HL-60/S4 (cell line): ENCODE data around the gene EVC2.

Experiments
- in situ Hi-C: fragments of 300-500 bp; cut with MboI; formaldehyde crosslinking; loops from 2 replicates; pipeline ENCODE4 v1.14.3; 2022; ENCODE audit warnings: low sequenced_read_pairs

EVC2 gene

DNA sequence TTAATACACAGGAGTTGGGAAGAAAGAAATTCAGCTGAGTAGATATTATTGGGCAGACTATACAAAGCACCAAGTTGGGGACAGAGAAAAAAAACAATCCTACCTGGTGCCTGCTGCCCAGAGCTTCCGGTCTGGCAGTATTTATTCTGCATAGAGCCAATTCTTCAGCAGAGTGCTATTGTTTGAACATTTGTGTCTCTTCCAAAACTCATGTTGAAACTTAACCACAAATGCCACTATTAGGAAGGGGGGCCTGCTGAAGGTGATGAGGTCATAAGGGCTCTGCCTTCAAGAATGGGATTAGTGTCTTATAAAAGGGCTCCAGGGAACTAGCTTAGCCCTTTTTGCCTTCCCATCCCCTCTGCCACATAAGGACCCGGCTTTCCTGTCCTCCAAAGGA lies 136.2 kb downstream of the EVC2 start:
- in situ Hi-C loops: no loop called here

DNA sequence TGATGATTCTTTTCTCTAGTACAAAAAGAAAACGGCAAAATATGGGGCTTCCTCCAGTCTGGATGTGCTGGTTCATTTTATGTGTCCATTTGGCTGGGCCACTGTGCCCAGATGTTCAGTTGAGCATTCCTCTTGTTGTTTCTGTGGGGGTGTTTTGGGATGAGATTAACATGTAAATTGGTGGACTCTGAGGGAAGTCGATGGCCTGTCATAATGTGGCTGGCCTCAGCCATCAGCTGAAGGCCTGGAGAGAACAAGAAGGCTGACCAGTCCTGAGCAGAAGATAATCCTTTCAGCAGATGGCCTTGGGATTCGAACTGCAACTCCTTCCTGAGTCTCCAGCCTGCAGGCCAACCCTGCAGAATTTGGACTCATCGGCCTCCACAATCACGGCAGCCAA lies 136.7 kb downstream of the EVC2 start:
- in situ Hi-C loops: no loop called here

DNA sequence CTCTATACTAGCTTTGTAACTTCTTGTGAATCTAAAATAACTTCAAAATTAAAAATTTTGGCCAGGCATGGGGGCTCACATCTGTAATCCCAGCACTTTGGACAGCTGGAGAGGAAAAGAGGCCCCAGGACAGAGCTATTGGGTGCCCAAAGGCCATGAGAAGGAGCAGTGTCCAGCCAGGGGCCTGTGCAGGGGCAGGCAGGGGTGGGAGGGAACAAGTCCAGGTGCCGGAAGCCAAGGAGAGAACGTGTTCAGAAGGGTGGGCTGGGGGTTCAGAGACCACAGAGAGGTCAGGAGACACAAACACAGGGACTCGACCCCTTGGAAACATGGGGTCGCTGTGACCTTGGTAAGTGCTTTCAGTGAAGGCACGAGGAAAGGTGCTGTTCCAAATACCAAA lies 138.9 kb downstream of the EVC2 start:
- in situ Hi-C loops: no loop called here

DNA sequence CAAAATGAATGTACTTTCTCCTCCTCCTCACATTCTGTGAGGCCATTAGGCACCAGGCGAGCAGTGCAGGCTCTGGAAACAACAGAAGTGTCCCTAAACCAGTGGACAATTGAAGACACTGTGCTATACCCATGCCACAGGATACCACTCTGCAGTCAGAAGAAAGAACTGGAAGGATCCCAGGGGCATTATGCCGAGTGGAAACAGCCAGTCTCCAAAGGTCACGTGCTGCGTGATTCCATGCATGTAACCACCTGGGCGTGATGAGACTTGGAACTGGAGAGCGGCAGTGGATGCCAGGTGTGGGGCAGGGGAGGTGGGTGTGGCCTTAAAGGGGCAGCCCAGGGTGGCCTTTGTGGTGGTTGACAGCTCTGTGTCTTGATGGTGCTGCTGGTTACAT lies 139.4 kb downstream of the EVC2 start:
- in situ Hi-C loops: no loop called here

DNA sequence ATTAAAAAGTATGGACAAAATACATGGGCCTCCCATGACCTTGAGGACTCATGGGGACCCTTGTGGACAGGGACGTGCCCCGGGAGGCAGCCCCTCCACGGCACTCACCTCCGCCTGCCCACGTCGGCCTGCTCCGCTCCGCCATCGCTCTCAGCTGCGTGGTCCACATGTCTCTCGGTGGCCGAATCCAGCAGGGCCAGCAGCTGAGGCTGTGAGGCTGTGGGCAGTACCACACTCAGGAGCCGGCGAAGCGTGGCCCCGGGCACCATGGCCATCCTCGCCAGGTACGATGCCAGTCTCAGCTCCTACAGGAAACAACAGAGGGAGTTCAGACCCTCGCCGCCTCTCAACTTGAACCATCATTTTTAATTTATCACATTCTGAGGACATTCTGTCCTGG lies 140.0 kb downstream of the EVC2 start:
- in situ Hi-C loops: no loop called here

DNA sequence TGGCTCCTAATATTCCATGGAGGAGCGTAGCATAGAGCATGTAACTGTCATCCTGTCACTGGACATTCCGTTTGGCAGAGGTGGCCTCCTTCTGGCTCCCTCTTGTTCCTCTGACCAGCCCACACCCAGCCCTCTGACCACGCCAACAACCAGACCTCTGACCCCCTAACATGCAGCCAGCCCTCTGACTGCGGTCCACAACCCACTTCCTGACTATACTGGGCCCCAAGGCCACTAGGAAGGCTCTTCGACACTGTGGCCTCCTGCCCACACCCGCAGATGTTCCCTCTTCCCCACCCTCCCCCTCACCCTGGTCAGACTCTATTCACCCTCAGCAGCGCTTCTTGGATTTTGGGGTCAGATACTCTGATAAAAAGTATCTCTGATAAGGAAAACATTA lies 141.4 kb downstream of the EVC2 start:
- in situ Hi-C loops: no loop called here

DNA sequence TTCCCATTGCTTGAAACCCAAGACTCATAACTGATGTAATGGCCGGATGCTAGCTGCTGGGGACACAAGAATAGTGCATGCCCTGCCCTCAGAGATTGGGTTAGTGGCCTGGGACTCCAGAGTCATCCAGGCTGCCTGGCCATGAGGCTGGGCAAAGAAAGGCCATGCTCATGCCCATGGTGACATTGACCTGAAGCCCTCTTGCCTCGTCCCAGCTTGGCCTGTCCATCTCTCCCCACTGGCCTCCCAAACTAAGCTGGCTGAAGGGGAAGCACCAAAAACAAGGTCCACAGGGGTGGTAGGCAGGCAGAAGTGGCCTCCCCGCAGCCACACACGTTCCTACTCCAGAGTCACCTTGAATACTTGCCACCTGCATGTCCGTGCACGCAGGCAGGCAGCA lies 141.8 kb downstream of the EVC2 start:
- in situ Hi-C loops: no loop called here

DNA sequence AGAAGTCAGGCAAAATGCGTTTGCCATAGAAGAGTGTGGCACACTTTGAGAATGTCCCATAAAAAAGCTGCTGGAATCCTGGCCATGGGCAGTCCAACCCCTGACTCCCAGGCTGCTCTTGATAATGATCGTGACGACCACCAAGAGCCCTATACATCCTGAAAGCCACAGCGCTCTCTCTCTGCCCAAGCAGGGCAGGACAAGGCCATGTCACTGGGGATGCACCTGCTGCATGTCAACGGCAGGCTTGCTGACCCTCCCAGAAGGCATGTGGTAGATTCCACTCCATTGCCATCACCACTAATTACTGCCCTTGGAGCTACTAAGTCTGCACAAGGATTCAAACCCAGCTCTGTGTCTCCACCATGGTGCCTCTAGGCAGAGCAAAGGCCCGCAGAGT lies 144.5 kb downstream of the EVC2 start:
- in situ Hi-C loops: no loop called here

DNA sequence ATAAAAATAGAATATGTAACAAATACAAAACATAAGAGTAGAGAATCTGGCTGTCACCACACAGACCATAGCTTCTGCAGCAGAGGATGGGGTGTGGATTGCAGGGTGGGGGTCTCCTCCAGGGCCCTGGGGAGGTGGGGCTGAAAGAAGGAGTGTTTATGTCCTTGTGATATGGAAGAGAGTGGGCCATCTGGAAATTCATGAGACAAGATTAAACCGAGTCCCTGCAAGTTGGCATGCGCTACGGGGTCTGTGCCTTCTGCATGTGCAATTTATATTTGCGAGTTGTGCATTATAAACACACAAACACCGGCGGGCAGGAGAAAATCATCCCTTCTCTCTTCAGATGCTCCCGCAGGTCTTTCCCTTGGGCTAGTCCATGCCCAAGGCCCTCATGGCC lies 145.9 kb downstream of the EVC2 start:
- in situ Hi-C loops: no loop called here

DNA sequence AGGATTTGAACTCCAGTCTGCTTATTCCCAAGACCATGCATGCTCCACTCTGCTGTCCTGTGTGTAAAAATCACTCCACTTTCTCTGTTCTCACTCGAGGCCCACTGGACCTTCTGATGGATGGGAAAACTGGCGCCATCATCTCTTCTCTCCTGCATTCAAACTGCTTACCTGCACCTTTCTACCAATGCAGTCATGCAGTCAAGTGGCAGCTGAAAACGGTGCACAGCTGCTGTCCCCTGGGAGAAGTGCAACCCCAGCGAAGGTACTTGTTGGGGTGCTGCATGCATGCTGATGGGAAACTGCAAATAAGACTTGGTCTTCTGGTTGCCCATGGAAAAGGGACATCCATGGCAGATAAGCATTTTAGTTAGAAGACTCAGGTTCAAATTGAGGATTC lies 147.1 kb downstream of the EVC2 start:
- in situ Hi-C loops: no loop called here

DNA sequence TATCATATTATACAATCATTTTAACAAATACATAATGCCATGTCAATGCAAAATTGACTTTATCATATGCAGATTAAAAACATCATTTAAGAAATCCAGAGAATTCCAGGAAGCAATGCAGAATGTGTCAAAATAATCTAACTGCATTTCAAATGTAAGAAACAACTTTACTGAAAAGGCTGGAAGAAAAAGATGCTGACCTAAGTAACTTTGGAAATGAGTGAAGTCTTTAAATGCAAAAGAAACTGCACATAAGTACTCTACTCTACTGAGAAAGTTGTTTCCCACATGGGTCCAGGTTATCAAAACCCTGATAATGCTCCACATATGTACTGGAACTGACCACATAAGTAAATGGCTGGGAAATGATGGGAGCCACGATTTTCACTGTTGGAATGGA lies 149.9 kb downstream of the EVC2 start:
- in situ Hi-C loops: no loop called here

DNA sequence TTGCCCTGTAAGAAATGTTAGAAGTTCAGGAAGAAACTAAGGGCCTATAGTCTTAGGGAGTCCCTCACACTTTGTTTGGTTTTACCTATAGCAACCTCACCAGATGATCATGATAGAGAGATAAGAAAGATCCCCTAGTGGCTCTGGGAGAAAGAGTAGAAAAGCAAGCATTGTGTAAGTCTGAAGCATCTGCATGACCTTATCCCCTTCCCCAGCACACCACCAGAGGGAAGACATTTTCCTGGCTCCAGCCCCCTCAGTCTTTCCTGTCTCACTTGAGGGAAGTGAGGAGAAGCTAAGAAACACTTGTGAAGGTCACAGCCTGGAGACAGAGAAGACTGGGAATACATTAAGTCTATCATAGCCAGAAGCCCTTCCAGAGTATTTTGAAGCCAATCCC lies 154.0 kb downstream of the EVC2 start:
- in situ Hi-C loops: no loop called here

DNA sequence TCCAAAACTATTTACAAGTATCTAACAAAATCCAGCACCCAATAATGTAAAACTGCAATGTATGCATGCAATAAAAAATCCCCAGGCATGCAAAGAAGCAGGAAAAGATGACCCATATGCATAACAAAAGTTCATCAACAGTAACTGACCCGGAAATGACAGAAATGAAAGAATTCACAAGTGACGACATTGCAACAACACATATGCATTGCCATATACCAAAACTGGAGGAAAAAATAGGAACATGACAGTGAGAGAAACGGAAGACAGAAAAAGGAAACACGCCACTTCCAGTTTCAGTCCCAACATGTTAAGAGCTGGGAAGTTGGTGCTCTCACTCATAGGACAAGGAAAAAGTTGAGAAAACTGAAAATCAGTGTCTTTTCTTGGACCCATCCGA lies 154.6 kb downstream of the EVC2 start:
- in situ Hi-C loops: no loop called here

DNA sequence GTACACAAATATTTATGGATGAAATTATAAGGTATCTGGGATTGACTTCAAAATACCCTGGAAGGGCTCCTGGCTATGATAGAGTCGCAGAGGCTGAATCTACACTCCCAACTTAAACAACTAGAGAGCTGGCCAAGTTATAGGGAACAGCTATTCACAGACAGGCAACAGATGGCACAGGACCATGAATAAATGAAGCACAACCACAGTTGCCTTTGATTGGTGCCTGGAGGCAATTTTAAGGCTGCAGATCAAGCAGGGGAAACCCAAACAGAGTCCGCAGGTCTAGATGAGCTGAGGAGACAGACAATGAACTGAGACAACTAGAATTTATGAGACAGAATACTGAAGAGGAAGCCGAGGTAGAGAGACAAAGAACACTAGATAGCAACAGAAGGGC lies 155.9 kb downstream of the EVC2 start:
- in situ Hi-C loops: no loop called here

DNA sequence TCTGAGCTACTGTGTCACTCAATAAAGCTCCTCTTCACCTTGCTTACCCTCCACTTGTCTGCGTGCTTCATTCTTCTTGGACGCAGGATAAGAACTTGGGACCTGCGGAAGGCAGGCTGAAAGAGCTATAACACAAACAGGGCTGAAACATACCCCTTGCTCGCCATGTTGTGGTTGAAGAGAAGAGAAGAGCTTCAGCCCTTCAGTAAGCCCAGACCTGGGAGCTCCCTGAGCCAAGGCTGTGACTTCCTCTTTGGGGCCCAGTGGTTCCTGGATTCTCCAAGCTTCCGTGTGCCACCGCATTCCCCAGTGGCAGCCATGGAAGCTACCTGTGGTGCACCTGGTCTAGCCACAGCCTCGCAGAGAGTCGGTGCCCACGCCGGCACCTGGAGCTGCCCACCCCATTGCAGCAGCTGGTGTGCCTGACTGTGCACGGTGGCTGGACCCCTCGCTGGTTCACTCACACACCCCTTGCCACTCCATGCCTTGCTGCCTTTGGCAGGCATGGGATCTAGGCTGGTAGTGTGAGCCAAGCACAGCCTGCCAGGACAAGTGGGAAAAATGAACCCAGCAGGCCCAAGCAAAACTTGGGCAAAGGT lies 160.6 kb downstream of the EVC2 start:
- in situ Hi-C loops: no loop called here

DNA sequence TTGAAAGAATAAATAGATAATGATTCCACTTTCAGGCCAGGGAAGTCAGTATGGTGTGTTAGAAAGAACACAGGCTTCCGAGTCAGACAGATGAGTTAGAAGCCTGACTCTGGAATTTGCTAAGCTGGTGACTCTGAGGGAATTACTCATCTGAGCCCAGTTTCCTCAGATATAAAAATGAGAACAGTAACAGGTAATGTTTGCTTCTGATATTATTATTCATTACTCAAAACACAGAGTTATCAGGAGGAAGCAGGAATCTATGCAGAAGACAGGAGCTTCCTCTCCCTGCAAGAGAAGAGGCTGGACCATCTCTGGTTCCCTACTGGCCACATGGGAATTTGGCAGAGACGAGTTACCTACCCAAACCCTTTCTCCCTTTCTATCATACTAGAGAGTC lies 163.1 kb downstream of the EVC2 start:
- in situ Hi-C loops: no loop called here

DNA sequence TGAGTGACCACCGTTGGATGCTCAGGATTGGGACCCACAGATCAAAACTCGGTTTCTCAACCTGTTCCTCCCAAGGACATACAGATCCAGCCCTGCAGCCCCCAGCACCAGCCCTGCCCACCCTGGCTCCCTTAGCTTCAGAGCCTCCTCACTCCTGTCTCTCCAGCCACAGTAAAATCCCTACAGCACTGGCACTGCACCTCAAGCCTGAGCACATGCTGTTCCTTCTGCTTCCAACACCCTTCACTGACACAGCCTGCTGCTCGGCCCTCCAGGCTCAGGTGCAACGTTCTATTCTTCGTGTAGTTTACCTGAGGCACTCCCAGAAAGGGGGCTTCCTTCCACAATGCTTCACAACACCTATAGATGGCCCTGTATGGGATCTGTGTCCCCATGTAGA lies 163.6 kb downstream of the EVC2 start:
- in situ Hi-C loops: no loop called here

DNA sequence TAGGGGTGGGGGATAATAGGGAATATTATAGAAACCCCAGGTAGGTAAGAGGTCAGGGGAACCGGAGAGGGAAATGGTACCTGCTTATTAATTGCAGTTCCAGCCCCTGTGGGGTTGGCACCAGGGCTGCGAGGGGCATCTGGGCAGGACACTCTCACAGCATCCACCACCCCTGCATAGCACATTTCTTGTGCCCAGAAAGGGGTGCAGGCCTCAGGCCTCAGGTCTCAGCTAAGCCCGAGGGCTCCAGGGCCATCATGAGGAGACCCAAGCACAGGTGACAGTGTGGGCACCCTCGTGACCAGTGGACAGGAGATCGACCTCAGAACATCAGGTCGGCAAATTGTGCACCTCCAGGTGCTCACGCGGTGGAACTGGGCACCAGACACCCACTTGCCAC lies 164.7 kb downstream of the EVC2 start:
- in situ Hi-C loops: no loop called here

DNA sequence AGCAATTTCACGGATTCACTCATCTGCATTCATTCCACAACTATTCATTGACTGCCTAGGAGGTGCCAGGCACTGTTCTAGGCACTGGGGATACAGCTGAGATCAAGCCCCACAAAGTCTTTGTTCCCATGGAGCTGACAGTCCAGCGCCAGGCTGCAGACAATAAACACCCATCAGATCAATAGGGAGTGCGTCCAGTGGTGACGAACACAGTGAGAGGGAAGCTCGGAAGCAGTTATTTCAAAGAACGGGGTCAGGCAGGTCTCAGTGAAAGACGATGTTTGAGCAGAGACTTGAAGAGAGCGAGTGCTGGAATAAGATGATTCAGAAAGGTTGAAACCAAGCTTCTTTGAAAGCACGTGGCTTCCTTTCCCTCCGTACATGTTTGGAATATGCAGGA lies 167.2 kb downstream of the EVC2 start:
- in situ Hi-C loops: no loop called here

DNA sequence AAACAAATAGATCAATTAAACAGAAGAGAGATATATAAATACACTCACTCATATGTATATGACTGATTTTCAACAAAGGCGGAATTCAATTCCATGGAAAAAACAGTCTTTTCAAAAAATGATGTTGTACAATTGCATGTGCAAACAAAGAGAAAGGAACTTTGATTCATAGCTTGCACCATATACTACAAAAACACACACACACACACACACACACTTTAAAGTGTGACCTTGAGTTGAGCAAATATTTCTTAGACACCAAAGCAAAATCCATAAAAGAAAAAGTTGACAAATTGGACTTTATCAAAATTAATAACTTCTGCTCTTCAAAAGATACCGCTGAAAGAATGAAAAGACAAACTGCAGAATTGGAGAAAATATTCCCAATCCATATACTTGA lies 168.8 kb downstream of the EVC2 start:
- in situ Hi-C loops: no loop called here

DNA sequence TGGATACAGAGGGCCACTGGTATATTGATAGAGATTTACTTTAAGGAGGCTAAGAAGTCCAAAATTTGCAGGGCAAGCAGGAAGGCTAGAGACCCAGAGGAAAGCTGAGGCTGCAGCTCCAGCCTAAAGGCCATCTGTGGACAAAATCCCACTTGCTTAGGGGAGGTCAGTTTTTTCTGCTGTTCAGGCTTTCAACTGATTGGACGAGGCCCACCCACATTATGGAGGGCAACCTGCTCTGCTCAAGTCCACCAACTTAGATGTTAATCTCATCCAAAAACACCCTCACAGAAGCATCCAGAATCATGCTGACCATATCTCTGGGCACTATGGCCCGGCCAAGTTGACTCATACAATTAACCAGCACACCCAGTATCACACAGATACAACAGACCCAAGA lies 176.3 kb downstream of the EVC2 start:
- in situ Hi-C loops: no loop called here

DNA sequence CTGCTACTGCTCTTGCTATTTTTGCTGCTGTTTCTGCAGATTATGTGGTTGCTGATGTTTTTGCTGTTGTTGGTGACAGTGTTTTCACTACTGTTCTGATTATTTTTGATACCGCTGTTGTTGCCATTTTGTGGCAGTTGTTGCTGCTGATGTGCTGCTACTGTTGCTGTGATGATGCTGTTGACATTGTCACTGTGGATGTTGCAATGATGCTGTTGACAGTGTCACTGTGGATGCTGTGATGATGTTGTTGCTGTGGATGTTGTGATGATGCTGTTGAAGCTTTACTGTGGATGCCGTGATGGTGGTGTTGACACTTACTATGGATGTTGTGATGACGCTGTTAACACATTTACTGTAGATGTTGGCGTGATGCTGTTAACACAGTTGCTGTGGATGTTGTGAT lies 180.3 kb downstream of the EVC2 start:
- in situ Hi-C loops: no loop called here

DNA sequence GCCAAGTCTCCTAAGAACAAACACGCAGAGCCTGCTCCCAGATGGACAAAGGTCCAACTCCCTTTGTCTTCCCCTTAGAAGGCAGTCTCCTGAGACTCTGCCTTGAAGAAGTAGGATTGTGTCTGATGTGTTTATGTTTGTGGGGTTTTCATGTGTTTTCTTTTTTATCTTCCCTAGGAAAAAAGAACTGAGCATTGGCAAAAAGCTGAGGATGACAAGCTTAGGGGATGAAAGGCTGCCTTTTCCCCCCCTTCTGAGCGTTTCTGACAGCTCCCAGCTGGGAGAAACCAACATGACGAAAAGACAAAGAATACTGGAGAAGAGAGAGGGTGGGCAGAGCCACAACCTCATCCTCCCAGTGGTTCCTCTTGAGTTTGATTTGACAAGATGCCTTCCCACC lies 181.1 kb downstream of the EVC2 start:
- in situ Hi-C loops: no loop called here
